ENCODE data around the gene ANKRD23. TPM values are rescaled to one million over a fixed set of nuclear protein-coding genes. Genes with fewer than 3 reads are reported as not detected.

Gene ANKRD23
- total and polyA plus RNA-seq, 2 donors = 3.4 to 7.5 TPM

DNA sequence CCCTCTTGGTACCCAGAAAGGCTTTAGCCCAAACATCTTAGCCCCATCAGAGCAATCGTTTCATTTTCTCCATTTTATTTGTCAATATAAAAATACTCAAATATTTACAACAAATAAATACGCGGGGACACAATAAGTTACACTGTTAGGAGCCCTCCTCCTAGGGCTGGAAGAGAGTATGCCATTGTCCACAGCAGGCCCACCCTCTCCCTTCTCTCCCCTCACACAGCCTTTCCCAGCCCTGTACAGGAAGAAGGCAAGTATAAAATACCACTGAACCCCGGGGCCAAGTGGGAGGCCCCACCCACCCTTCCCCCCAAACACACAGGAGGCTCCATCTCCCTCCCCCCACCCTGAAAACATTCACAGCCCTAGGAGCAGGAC lies 15.9 kb upstream of the ANKRD23 start:
- H3K9me3 ChIP-seq (ENCODE audit: control insufficient read depth in 2 of 2, insufficient read depth in 1 of 2, low read length in 1 of 2) = no peaks in the 10 kb centered on the region
- peaks cover 11 to 30% of the 10 kb centered on the region in 2 donors for H3K4me1 ChIP-seq (ENCODE audit: control insufficient read depth in 2 of 2, insufficient read depth in 2 of 2, low read length in 2 of 2)
- H3K4me3 ChIP-seq (ENCODE audit: low read length in 2 of 2) = no peak overlapping the region
- no peak for DNase-seq (ENCODE audit: low read depth in 6 of 9, low spot score in 9 of 9)
- H3K36me3 ChIP-seq (ENCODE audit: control insufficient read depth in 2 of 2, insufficient read depth in 2 of 2, low read length in 1 of 2) = peaks cover 0 to 3% of the 10 kb centered on the region in 2 donors
- peaks cover 0 to 26% of the 10 kb centered on the region in 2 donors for H3K27me3 ChIP-seq (ENCODE audit: control insufficient read depth in 2 of 2, insufficient read depth in 1 of 2, low read length in 1 of 2)
- 66% methylated on average over 4 of the region's 4 CpGs for WGBS
- no peak overlapping the region for H3K27ac ChIP-seq (ENCODE audit: low read depth in 1 of 2, low read length in 1 of 2)

DNA sequence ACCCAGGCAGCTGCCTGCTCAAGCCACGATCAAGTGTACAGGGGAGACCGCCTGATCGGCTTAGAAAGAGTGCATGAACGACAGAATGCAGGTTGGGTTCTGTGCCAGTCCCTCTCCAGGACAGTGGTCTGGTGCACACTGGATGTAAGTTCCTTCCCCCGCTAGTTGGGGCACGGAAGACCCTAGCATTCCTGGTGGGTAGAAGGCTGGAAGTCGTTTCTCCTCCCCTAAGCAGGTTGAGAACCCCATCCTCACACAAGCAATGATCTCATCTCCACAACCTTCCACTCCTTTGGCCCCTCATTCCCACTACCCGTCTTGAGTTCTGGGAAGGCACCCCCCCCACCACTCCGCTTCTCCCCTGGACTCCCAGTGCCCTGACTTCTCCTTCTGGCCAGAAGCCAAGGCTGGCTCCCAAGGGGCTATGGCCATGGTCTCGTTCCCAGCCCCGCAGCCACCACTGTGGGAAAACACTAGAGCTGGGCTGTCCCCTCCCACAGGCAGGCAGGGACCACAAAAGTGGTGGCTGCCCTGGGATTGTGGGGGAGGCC lies 15.4 kb upstream of the ANKRD23 start:
- WGBS = 91% methylated on average over 11 of the region's 11 CpGs
- DNase-seq (ENCODE audit: low read depth in 6 of 9, low spot score in 9 of 9) = no peak
- peaks cover 0 to 21% of the 10 kb centered on the region in 2 donors for H3K27me3 ChIP-seq (ENCODE audit: control insufficient read depth in 2 of 2, insufficient read depth in 1 of 2, low read length in 1 of 2)
- no peaks in the 10 kb centered on the region for H3K9me3 ChIP-seq (ENCODE audit: control insufficient read depth in 2 of 2, insufficient read depth in 1 of 2, low read length in 1 of 2)
- no peak overlapping the region for H3K4me3 ChIP-seq (ENCODE audit: low read length in 2 of 2)
- H3K36me3 ChIP-seq (ENCODE audit: control insufficient read depth in 2 of 2, insufficient read depth in 2 of 2, low read length in 1 of 2) = peaks cover 3% of the 10 kb centered on the region in 2 donors
- H3K4me1 ChIP-seq (ENCODE audit: control insufficient read depth in 2 of 2, insufficient read depth in 2 of 2, low read length in 2 of 2) = peaks cover 11 to 30% of the 10 kb centered on the region in 2 donors
- no peak overlapping the region for H3K27ac ChIP-seq (ENCODE audit: low read depth in 1 of 2, low read length in 1 of 2)

DNA sequence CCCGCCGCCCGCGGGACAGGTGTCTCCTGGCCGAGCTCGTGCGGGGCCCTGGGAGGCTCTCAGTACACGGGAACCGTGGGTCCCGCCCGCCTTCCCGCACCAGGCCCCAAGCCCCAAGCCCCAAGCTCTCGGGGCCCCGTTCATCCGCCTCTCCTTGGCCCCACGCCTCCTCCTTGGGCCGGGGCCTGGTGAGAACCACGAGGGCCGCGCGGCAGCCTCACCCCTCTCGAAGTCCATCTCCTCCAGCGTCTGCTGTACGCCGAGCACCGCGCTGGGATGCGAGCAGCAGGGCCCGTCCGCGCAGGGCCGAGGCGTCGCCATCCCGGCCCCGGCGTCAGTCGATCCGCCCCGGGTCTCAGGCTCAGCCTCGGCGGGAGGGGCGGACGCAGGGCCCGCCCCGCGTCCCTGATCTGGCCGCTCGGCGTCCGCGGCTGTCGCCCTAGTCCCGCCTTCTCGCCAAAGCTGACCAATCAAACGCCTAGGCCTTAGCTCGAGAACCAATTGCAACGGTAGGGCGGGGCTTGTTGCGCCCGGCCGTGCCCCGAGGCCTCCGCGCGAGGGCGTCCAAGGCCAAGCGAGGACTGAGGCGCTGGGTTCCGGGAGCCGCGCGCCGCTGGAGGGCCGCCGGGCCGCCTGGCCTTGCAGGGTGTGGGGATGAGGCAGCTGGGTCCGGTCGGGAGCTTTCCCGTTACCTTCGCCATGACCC lies 14.0 kb upstream of the ANKRD23 start, which contains the start of gene ANKRD39:
TSS of gene ANKRD39 (minus strand) at position 350 of the 706 bp plus-strand sequence. CDS start at position 321, 29 bp downstream.
- under 1% methylated on average over 81 of the region's 81 CpGs for WGBS
- peak; percentile 95 to 99 (median 99) for DNase-seq (ENCODE audit: low read depth in 6 of 9, low spot score in 9 of 9)
- H3K27ac ChIP-seq (ENCODE audit: low read depth in 1 of 2, low read length in 1 of 2) = peak within 1 kb of the TSS; percentile 84 to 92
- H3K36me3 ChIP-seq (ENCODE audit: control insufficient read depth in 2 of 2, insufficient read depth in 2 of 2, low read length in 1 of 2) = peaks cover 11 to 15% of the 10 kb centered on the region in 2 donors
- H3K4me3 ChIP-seq (ENCODE audit: low read length in 2 of 2) = peak within 1 kb of the TSS; percentile 71 to 92
- H3K27me3 ChIP-seq (ENCODE audit: control insufficient read depth in 2 of 2, insufficient read depth in 1 of 2, low read length in 1 of 2) = peaks cover 0 to 19% of the 10 kb centered on the region in 2 donors
- peaks cover 11 to 30% of the 10 kb centered on the region in 2 donors for H3K4me1 ChIP-seq (ENCODE audit: control insufficient read depth in 2 of 2, insufficient read depth in 2 of 2, low read length in 2 of 2)
- no peaks in the 10 kb centered on the region for H3K9me3 ChIP-seq (ENCODE audit: control insufficient read depth in 2 of 2, insufficient read depth in 1 of 2, low read length in 1 of 2)

DNA sequence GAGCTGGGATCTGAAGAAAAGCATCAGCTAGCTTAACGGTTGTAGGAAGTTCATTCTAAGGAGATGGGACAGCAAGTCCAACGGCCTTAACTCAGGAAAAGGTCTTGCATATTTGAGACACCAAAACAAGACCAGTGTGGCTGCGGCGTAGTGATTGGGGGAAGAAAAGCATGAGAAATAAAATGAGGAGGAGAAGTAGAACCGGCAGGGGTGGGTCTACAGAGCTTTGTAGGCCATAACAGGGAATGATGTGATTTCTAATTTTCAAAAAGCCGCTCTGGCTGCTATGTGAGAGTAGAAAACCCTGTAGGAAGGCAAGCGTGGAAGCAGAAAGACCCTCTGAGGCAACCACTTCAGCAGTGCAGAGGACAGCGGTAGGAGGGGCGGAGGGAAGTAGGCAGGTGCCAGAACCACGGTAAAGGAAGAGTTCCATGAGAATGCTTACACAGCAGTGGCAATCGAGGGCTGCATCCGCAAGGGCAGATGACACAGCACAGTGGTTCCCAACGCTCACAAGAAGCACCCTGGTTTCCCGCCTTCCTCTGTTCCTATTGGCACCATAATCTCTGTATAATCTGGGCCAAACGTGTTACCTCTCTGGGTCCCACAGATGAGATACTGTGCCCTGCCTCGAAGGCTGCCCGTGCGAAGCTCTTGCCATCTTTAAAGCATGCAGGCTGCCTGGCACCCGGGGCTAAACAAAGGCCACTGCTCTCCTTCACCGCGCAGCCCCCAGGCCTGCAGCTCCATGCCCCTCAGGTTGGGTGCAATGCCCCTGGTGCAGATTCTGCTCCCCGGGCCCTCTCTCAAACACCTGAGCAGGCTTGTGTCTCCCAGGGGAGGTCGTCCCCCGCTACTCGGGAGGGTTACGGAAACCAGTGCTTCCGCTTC lies 13.2 kb upstream of the ANKRD23 start:
- H3K27ac ChIP-seq (ENCODE audit: low read depth in 1 of 2, low read length in 1 of 2) = peak overlapping the region in 1 of 2 donors; percentile 84
- peaks cover 15 to 18% of the 10 kb centered on the region in 2 donors for H3K36me3 ChIP-seq (ENCODE audit: control insufficient read depth in 2 of 2, insufficient read depth in 2 of 2, low read length in 1 of 2)
- 16% methylated on average over 27 of the region's 27 CpGs for WGBS
- H3K9me3 ChIP-seq (ENCODE audit: control insufficient read depth in 2 of 2, insufficient read depth in 1 of 2, low read length in 1 of 2) = no peaks in the 10 kb centered on the region
- peak in 5 of 9 donors; percentile 35 to 76 (median 47) for DNase-seq (ENCODE audit: low read depth in 6 of 9, low spot score in 9 of 9)
- H3K27me3 ChIP-seq (ENCODE audit: control insufficient read depth in 2 of 2, insufficient read depth in 1 of 2, low read length in 1 of 2) = peaks cover 0 to 19% of the 10 kb centered on the region in 2 donors
- peak overlapping the region; percentile 71 to 92 for H3K4me3 ChIP-seq (ENCODE audit: low read length in 2 of 2)
- peaks cover 11 to 30% of the 10 kb centered on the region in 2 donors for H3K4me1 ChIP-seq (ENCODE audit: control insufficient read depth in 2 of 2, insufficient read depth in 2 of 2, low read length in 2 of 2)

DNA sequence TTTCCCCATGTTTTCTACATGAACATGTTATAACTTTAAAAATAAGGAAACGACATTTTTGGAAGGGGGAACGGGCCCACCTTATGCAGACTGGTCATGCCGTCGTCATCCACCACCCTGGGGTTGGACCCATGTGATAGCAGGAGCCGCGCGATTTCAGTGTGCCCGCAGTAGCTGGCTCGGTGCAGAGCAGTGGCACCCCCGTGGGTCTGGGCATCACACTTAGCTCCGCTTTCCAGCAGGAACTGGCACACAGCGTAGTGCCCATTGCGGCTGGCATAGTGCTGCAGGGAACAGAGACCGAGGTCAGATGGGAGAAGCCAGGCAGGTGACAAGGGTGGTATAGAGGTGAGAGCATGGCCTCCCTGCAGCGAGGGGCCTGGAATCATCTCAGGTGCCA lies 9.5 kb upstream of the ANKRD23 start:
- Histone ChIP-seq H3K36me3 (ENCODE audit: control insufficient read depth in 2 of 2, insufficient read depth in 2 of 2, low read length in 1 of 2) (peaks cover 38 to 44% of the 10 kb centered on the region in 2 donors), H3K27ac (ENCODE audit: low read depth in 1 of 2, low read length in 1 of 2) (no peak overlapping the region), H3K9me3 (ENCODE audit: control insufficient read depth in 2 of 2, insufficient read depth in 1 of 2, low read length in 1 of 2) (no peaks in the 10 kb centered on the region), H3K27me3 (ENCODE audit: control insufficient read depth in 2 of 2, insufficient read depth in 1 of 2, low read length in 1 of 2) (no peaks in the 10 kb centered on the region), H3K4me3 (ENCODE audit: low read length in 2 of 2) (no peak overlapping the region), H3K4me1 (ENCODE audit: control insufficient read depth in 2 of 2, insufficient read depth in 2 of 2, low read length in 2 of 2) (peaks cover 11 to 12% of the 10 kb centered on the region in 2 donors)
- WGBS = 98% methylated on average over 15 of the region's 15 CpGs
- DNase-seq (ENCODE audit: low read depth in 6 of 9, low spot score in 9 of 9) = no peak

DNA sequence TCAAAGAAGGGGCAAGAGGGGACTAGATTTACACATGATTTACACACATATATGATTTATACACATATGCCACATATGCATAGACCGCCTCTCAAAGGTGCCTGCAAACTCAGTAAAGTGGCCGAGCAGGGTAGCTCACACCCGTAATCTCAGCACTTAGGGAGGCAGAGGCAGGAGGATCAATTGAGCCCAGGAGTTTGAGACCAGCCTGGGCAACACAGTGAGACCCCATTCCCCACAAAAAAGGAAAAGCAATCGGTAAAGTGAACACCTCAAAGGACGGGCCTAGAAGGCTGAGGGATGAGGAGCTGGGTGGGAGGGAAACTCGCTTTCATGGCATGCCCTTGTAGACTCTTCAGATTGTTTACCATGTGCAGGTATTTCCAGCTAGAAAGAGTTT lies 8.8 kb upstream of the ANKRD23 start:
- no peak for DNase-seq (ENCODE audit: low read depth in 6 of 9, low spot score in 9 of 9)
- Histone ChIP-seq H3K27me3 (ENCODE audit: control insufficient read depth in 2 of 2, insufficient read depth in 1 of 2, low read length in 1 of 2) (no peaks in the 10 kb centered on the region), H3K27ac (ENCODE audit: low read depth in 1 of 2, low read length in 1 of 2) (no peak overlapping the region), H3K36me3 (ENCODE audit: control insufficient read depth in 2 of 2, insufficient read depth in 2 of 2, low read length in 1 of 2) (peaks cover 43 to 49% of the 10 kb centered on the region in 2 donors), H3K4me1 (ENCODE audit: control insufficient read depth in 2 of 2, insufficient read depth in 2 of 2, low read length in 2 of 2) (peaks cover 11 to 12% of the 10 kb centered on the region in 2 donors), H3K4me3 (ENCODE audit: low read length in 2 of 2) (no peak overlapping the region), H3K9me3 (ENCODE audit: control insufficient read depth in 2 of 2, insufficient read depth in 1 of 2, low read length in 1 of 2) (no peaks in the 10 kb centered on the region)
- 96% methylated on average over 6 of the region's 6 CpGs for WGBS

DNA sequence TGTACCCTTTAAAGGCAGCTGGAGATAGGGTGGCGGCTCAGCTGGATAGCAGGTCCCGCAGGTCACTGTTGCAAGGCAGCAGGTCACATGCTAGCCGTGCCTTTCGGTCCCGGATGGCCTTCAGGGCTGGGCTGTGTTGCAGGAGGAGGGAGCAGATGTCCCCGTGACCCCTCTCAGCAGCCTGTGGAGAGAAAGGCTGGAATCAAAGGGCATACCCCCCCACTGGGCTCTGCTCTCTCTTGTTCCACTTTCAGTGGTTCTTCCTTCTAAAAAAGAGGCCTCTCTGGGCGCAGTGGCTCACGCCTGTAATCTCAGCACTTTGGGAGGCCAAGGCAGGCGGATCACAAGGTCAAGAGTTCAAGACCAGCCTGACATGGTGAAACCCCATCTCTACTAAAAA lies 4.4 kb upstream of the ANKRD23 start:
- no peaks in the 10 kb centered on the region for H3K27me3 ChIP-seq (ENCODE audit: control insufficient read depth in 2 of 2, insufficient read depth in 1 of 2, low read length in 1 of 2)
- no peak overlapping the region for H3K27ac ChIP-seq (ENCODE audit: low read depth in 1 of 2, low read length in 1 of 2)
- no peaks in the 10 kb centered on the region for H3K4me1 ChIP-seq (ENCODE audit: control insufficient read depth in 2 of 2, insufficient read depth in 2 of 2, low read length in 2 of 2)
- no peak overlapping the region for H3K4me3 ChIP-seq (ENCODE audit: low read length in 2 of 2)
- 98% methylated on average over 9 of the region's 9 CpGs for WGBS
- no peak for DNase-seq (ENCODE audit: low read depth in 6 of 9, low spot score in 9 of 9)
- no peaks in the 10 kb centered on the region for H3K9me3 ChIP-seq (ENCODE audit: control insufficient read depth in 2 of 2, insufficient read depth in 1 of 2, low read length in 1 of 2)
- H3K36me3 ChIP-seq (ENCODE audit: control insufficient read depth in 2 of 2, insufficient read depth in 2 of 2, low read length in 1 of 2) = peaks cover 46 to 49% of the 10 kb centered on the region in 2 donors

DNA sequence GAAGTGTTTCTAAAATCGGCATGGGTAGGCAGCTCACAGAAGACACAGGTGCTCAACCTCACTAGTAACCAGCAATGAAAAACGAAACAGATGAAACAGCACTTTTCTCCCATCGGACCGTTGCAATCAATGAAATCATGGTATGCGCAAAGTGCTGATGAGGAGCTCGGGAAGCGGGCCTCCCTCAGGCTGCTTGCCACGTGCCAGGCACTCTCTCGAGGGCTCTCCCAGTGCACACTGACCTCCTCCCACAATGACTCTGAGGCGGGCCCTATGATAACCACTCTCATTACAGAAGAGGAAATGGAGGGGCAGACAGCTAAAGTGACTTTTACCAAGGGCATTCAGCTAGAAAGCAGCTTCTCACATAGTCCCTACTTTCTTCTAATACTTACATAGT lies 3.8 kb upstream of the ANKRD23 start:
- no peak for DNase-seq (ENCODE audit: low read depth in 6 of 9, low spot score in 9 of 9)
- H3K36me3 ChIP-seq (ENCODE audit: control insufficient read depth in 2 of 2, insufficient read depth in 2 of 2, low read length in 1 of 2) = peaks cover 40 to 47% of the 10 kb centered on the region in 2 donors
- WGBS = 96% methylated on average over 10 of the region's 10 CpGs

More for the DNA sequence above, 3.8 kb upstream of the ANKRD23 start:
- Histone ChIP-seq H3K4me3 (ENCODE audit: low read length in 2 of 2) (no peak overlapping the region), H3K27ac (ENCODE audit: low read depth in 1 of 2, low read length in 1 of 2) (no peak overlapping the region), H3K27me3 (ENCODE audit: control insufficient read depth in 2 of 2, insufficient read depth in 1 of 2, low read length in 1 of 2) (no peaks in the 10 kb centered on the region), H3K4me1 (ENCODE audit: control insufficient read depth in 2 of 2, insufficient read depth in 2 of 2, low read length in 2 of 2) (no peaks in the 10 kb centered on the region), H3K9me3 (ENCODE audit: control insufficient read depth in 2 of 2, insufficient read depth in 1 of 2, low read length in 1 of 2) (no peaks in the 10 kb centered on the region)
